ENCODE data around the gene CRTAC1. TPM values are rescaled to one million over a fixed set of nuclear protein-coding genes. Genes with fewer than 3 reads are reported as not detected.

CRTAC1 gene
- total RNA-seq, 1 donor from 2014 or later = 0.30 TPM

DNA sequence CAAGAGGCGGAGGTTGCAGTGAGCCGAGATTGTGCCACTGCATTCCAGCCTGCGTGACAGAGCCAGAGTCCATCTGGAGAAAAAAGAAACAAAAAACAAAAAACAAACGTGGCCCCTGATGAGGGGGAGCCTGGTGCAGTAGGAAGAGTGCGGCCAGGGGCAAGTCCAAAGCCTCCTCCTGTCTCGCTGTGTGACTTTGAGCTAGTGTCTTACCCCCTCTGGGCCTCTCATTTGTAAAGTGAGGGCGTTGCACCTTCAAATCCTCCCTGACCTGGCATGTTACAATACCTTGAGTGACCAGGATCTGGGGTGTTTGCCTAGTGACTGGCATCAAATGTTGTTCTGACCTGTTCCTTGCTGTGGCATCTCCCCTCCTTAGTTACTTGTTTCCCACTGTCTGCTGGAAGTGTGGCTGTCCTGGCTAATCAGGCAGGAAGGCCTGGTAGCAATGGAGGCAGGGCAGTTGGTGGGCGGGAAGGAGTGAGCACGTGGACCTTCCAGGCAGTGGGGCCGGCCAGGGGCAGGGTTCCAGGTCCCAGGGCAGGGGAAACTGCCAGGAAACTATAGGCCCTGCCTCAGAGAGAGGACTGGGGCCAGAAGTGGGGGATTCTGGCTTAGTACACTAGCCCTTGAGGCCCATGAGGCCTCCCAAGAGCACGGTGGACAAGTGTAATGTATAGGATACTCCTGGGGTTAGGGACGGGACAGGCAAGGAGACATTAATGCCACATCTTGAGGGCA is 205.2 kb downstream of the CRTAC1 start:
- Histone ChIP-seq H3K79me2 (ENCODE audit: low read depth) (no peaks in the 10 kb centered on the region), H3K9me3 (ENCODE audit: low read depth) (no peaks in the 10 kb centered on the region), H3F3A (ENCODE audit: low read depth) (peaks cover 6% of the 10 kb centered on the region), H3K27me3 (no peaks in the 10 kb centered on the region), H3K9ac (no peak overlapping the region), H3K4me1 (peaks cover 27% of the 10 kb centered on the region), H2AFZ (replicated peaks) (no peak overlapping the region), H3K4me2 (no peak overlapping the region), H4K20me1 (ENCODE audit: low read depth) (no peaks in the 10 kb centered on the region), H3K4me3 (no peak overlapping the region), H3K36me3 (no peaks in the 10 kb centered on the region), H3K27ac (no peak overlapping the region)
- Mint-ChIP-seq H3K9me3 (no peaks in the 10 kb centered on the region), H3K4me1 (peaks cover 10% of the 10 kb centered on the region), H3K36me3 (no peaks in the 10 kb centered on the region), H3K27ac (no peak overlapping the region), H3K4me3 (no peak overlapping the region), H3K27me3 (ENCODE audit: insufficient read depth, low read depth) (peaks cover 16% of the 10 kb centered on the region)
- DNase-seq (ENCODE audit: low spot score) = no peak
- no peak for TF ChIP-seq EZH2phosphoT487 (IDR thresholded peaks at IDR 0.05)
- TF ChIP-seq EZH2 (IDR thresholded peaks at IDR 0.05) = no peak
- TF ChIP-seq, protein P1, sequence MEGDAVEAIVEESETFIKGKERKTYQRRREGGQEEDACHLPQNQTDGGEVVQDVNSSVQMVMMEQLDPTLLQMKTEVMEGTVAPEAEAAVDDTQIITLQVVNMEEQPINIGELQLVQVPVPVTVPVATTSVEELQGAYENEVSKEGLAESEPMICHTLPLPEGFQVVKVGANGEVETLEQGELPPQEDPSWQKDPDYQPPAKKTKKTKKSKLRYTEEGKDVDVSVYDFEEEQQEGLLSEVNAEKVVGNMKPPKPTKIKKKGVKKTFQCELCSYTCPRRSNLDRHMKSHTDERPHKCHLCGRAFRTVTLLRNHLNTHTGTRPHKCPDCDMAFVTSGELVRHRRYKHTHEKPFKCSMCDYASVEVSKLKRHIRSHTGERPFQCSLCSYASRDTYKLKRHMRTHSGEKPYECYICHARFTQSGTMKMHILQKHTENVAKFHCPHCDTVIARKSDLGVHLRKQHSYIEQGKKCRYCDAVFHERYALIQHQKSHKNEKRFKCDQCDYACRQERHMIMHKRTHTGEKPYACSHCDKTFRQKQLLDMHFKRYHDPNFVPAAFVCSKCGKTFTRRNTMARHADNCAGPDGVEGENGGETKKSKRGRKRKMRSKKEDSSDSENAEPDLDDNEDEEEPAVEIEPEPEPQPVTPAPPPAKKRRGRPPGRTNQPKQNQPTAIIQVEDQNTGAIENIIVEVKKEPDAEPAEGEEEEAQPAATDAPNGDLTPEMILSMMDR (IDR thresholded peaks at IDR 0.05) = no peak

DNA sequence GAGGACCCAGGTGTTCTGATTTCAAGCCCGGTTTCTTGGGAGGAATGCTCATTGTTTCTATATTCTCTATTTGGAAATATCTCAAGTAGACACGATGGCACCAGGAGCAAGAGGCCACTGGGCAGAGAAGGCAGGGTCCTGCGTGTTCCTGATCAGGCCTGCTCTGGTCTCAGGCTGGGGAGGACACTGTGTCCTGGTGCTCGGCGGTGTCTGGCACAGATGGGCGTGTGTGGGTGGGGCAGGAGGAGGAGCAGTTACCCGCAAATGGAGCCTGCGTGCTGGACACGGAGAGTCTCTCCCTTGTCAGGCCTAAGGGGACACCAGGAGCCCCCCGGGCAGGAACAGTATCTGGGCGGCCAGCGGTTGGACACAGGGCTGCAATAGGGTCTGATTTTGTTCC is 206.7 kb downstream of the CRTAC1 start:
- Mint-ChIP-seq H3K9me3 (no peaks in the 10 kb centered on the region), H3K4me3 (no peak overlapping the region), H3K27me3 (ENCODE audit: insufficient read depth, low read depth) (peaks cover 16% of the 10 kb centered on the region), H3K36me3 (no peaks in the 10 kb centered on the region), H3K4me1 (peaks cover 10% of the 10 kb centered on the region), H3K27ac (peak overlapping the region; percentile 82)
- TF ChIP-seq EZH2phosphoT487 (IDR thresholded peaks at IDR 0.05) (no peak), EZH2 (IDR thresholded peaks at IDR 0.05) (no peak)
- TF ChIP-seq, protein P1 (IDR thresholded peaks at IDR 0.05) = no peak
- H3K9me3 ChIP-seq (ENCODE audit: low read depth) = no peaks in the 10 kb centered on the region
- H3K4me3 ChIP-seq = no peak overlapping the region
- H3K9ac ChIP-seq = no peak overlapping the region
- DNase-seq (ENCODE audit: low spot score) = no peak
- H3K36me3 ChIP-seq = no peaks in the 10 kb centered on the region
- H3K4me1 ChIP-seq = peaks cover 27% of the 10 kb centered on the region
- H3K4me2 ChIP-seq = no peak overlapping the region
- no peak overlapping the region for H2AFZ ChIP-seq (replicated peaks)
- no peak overlapping the region for H3K27ac ChIP-seq
- peaks cover 6% of the 10 kb centered on the region for H3F3A ChIP-seq (ENCODE audit: low read depth)
- no peaks in the 10 kb centered on the region for H4K20me1 ChIP-seq (ENCODE audit: low read depth)
- H3K79me2 ChIP-seq (ENCODE audit: low read depth) = no peaks in the 10 kb centered on the region
- H3K27me3 ChIP-seq = no peaks in the 10 kb centered on the region

- Histone ChIP-seq H3K79me2 (ENCODE audit: low read depth) (no peaks in the 10 kb centered on the region), H3K4me2 (no peak overlapping the region), H2AFZ (replicated peaks) (no peak overlapping the region), H3F3A (ENCODE audit: low read depth) (peaks cover 6% of the 10 kb centered on the region), H3K36me3 (no peaks in the 10 kb centered on the region), H4K20me1 (ENCODE audit: low read depth) (no peaks in the 10 kb centered on the region), H3K4me3 (no peak overlapping the region), H3K9me3 (ENCODE audit: low read depth) (no peaks in the 10 kb centered on the region), H3K27ac (no peak overlapping the region), H3K27me3 (no peaks in the 10 kb centered on the region), H3K4me1 (peaks cover 28% of the 10 kb centered on the region), H3K9ac (no peak overlapping the region)
- no peak for DNase-seq (ENCODE audit: low spot score)
- Mint-ChIP-seq H3K4me1 (peaks cover 10% of the 10 kb centered on the region), H3K9me3 (no peaks in the 10 kb centered on the region), H3K4me3 (no peak overlapping the region), H3K27ac (no peak overlapping the region), H3K36me3 (no peaks in the 10 kb centered on the region), H3K27me3 (ENCODE audit: insufficient read depth, low read depth) (peaks cover 16% of the 10 kb centered on the region)
- TF ChIP-seq, protein P1 (IDR thresholded peaks at IDR 0.05) = no peak
- TF ChIP-seq EZH2 (IDR thresholded peaks at IDR 0.05) = no peak
- TF ChIP-seq EZH2phosphoT487 (IDR thresholded peaks at IDR 0.05) = no peak
Measured at GRCh38 chr10:97822261-97822687, 208.1 kb downstream of the CRTAC1 start.
